H1 (cell line): ENCODE data around the gene PDE1A. TPM values are rescaled to one million over a fixed set of nuclear protein-coding genes. Genes with fewer than 3 reads are reported as not detected.

ENCODE experiments used
- CTCF ChIA-PET: fragments of 300-600 bp; sonication (Branson Sonifier 250); formaldehyde crosslinking; loops from one replicate; lab custom pipeline; 2021; ENCODE audit not compliant: partially characterized antibody; lab: Charles Lee
- POLR2A ChIA-PET: fragments of 300-600 bp; sonication (Branson Sonifier 250); formaldehyde crosslinking; loops from one replicate; lab custom pipeline; 2021; ENCODE audit warnings: inconsistent platforms; ENCODE audit not compliant: partially characterized antibody; lab: Charles Lee
- DNase-seq, 2 experiments: peaks; one replicate each; pipeline versions ENCODE4 v3.0.0 to v3.0.0-alpha.2; 2010 to 2022; ENCODE audit warnings: low spot score in 2 of 2, low read depth in 1 of 2, mixed read lengths in 1 of 2
- FAIRE-seq: peaks from 2 replicates; lab custom pipeline; 2011; peaks lifted over from hg19 to GRCh38; lab: Jason Lieb, UNC
- H2AFZ ChIP-seq: 2 replicates; pipeline ENCODE4 v1.8.1; 2012; ENCODE audit warnings: low read length, inconsistent platforms
- H2AK5ac ChIP-seq: 2 replicates; pipeline ENCODE4 v1.6.1; 2013; ENCODE audit warnings: low read depth, low read length
- H2BK120ac ChIP-seq: replicated peaks from 2 replicates; pipeline ENCODE3; 2013; ENCODE audit warnings: low read depth, low read length, inconsistent platforms
- H2BK12ac ChIP-seq: 2 replicates; pipeline ENCODE4 v1.6.1; 2013; ENCODE audit warnings: low read depth, low read length
- H2BK15ac ChIP-seq: 2 replicates; pipeline ENCODE4 v1.6.1; 2013; ENCODE audit warnings: low read length
- H2BK20ac ChIP-seq: 2 replicates; pipeline ENCODE4 v1.6.1; 2013; ENCODE audit warnings: low read length
- H2BK5ac ChIP-seq: 2 replicates; pipeline ENCODE4 v1.6.1; 2013; ENCODE audit warnings: low read depth, low read length
- H3K14ac ChIP-seq: 2 replicates; pipeline ENCODE4 v1.6.1; 2013; ENCODE audit warnings: inconsistent platforms; ENCODE audit not compliant: insufficient read length
- H3K18ac ChIP-seq: 2 replicates; pipeline ENCODE4 v1.6.1; 2013; ENCODE audit warnings: low read length; ENCODE audit errors: extremely low read depth
- H3K23ac ChIP-seq: 2 replicates; pipeline ENCODE4 v1.6.1; 2013; ENCODE audit warnings: inconsistent platforms; ENCODE audit not compliant: insufficient read length
- H3K23me2 ChIP-seq: 2 replicates; pipeline ENCODE4 v1.6.1; 2013; ENCODE audit warnings: low read depth, low read length
- H3K27ac ChIP-seq: 2 replicates; pipeline ENCODE4 v1.6.1; 2011; ENCODE audit warnings: low read depth, low read length, inconsistent platforms
- H3K27me3 ChIP-seq, 4 experiments: replicated peaks in 1 of 4; 1 replicate in 1 of 4; 2 replicates in 3 of 4; pipeline versions ENCODE4 v1.6.1 to v1.8.1; 2011 to 2013; ENCODE audit warnings: low read length in 3 of 4, mild to moderate bottlenecking in 3 of 4, inconsistent platforms in 2 of 4, mixed read lengths in 2 of 4, moderate library complexity in 1 of 4; ENCODE audit not compliant: control insufficient read depth in 3 of 4, insufficient read depth in 3 of 4; ENCODE audit errors: extremely low read depth in 1 of 4
- H3K36me3 ChIP-seq, 4 experiments: 2 replicates each; pipeline versions ENCODE4 v1.6.1 to v1.8.1; 2011 to 2013; ENCODE audit warnings: mild to moderate bottlenecking in 4 of 4, low read length in 3 of 4, moderate library complexity in 2 of 4, control low read depth in 1 of 4, inconsistent platforms in 1 of 4; ENCODE audit not compliant: insufficient read depth in 4 of 4, control insufficient read depth in 2 of 4
- H3K4ac ChIP-seq: replicated peaks from 2 replicates; pipeline ENCODE3; 2013; ENCODE audit warnings: low read length, low read depth, mixed read lengths, inconsistent platforms; ENCODE audit not compliant: insufficient read length
- H3K4me1 ChIP-seq, 4 experiments: replicated peaks in 1 of 4; 1 replicate in 1 of 4; 2 replicates in 3 of 4; pipeline versions ENCODE4 v1.6.1 to v1.8.1; 2011 to 2013; ENCODE audit warnings: low read length in 3 of 4, inconsistent platforms in 2 of 4, mixed read lengths in 1 of 4; ENCODE audit not compliant: insufficient read depth in 4 of 4, control insufficient read depth in 3 of 4
- H3K4me2 ChIP-seq, 2 experiments: 2 replicates each; pipeline versions ENCODE4 v1.6.1 to v1.8.1; 2011 to 2013; ENCODE audit warnings: low read depth in 2 of 2, low read length in 2 of 2, control low read depth in 1 of 2, inconsistent platforms in 1 of 2, mild to moderate bottlenecking in 1 of 2; ENCODE audit not compliant: insufficient read depth in 1 of 2
- H3K4me3 ChIP-seq, 4 experiments: fragments of 200-600, 300-600 bp in 1 of 4; sonication (generic), shearing (Covaris generic), sonication (Bioruptor Twin) in 1 of 4; 2 replicates each; pipeline versions ENCODE4 v1.5.1 to v1.8.1; 2011 to 2016; ENCODE audit warnings: low read length in 4 of 4, low read depth in 3 of 4, control low read depth in 2 of 4, inconsistent platforms in 2 of 4, mild to moderate bottlenecking in 2 of 4, mixed read lengths in 1 of 4, moderate library complexity in 1 of 4; ENCODE audit not compliant: insufficient read depth in 2 of 4; ENCODE audit errors: extremely low read depth in 1 of 4
- H3K56ac ChIP-seq: replicated peaks from 2 replicates; pipeline ENCODE3; 2013; ENCODE audit warnings: low read depth, mild to moderate bottlenecking, mixed read lengths, low read length, inconsistent platforms; ENCODE audit not compliant: insufficient read length
- H3K79me1 ChIP-seq: 2 replicates; pipeline ENCODE4 v1.6.1; 2013; ENCODE audit warnings: low read depth, low read length, control low read depth
- H3K79me2 ChIP-seq, 2 experiments: 2 replicates each; pipeline versions ENCODE4 v1.6.1 to v1.8.1; 2012 to 2013; ENCODE audit warnings: low read length in 2 of 2, mild to moderate bottlenecking in 2 of 2, inconsistent platforms in 1 of 2; ENCODE audit not compliant: insufficient read depth in 2 of 2, control insufficient read depth in 1 of 2
- H3K9ac ChIP-seq, 4 experiments: replicated peaks in 1 of 4; 1 replicate in 1 of 4; 2 replicates in 3 of 4; pipeline versions ENCODE4 v1.6.1 to v1.8.1; 2011 to 2013; ENCODE audit warnings: low read depth in 3 of 4, low read length in 3 of 4, control low read depth in 2 of 4, mild to moderate bottlenecking in 2 of 4, moderate library complexity in 2 of 4, inconsistent platforms in 1 of 4; ENCODE audit errors: extremely low read depth in 1 of 4
- H3K9me3 ChIP-seq, 2 experiments: 2 replicates each; pipeline versions ENCODE4 v1.6.1 to v1.8.1; 2012 to 2013; ENCODE audit warnings: mild to moderate bottlenecking in 2 of 2, moderate library complexity in 2 of 2, control low read depth in 1 of 2, inconsistent platforms in 1 of 2, low read depth in 1 of 2, low read length in 1 of 2, mixed read lengths in 1 of 2; ENCODE audit not compliant: insufficient read depth in 2 of 2
- H4K20me1 ChIP-seq, 2 experiments: replicated peaks in 1 of 2; 2 replicates each; pipeline versions ENCODE3 to v1.8.1; 2011 to 2013; ENCODE audit warnings: inconsistent platforms in 2 of 2, low read length in 2 of 2, mild to moderate bottlenecking in 1 of 2; ENCODE audit not compliant: insufficient read depth in 2 of 2, control insufficient read depth in 1 of 2
- H4K5ac ChIP-seq: 2 replicates; pipeline ENCODE4 v1.6.1; 2013; ENCODE audit warnings: low read length, low read depth, mixed read lengths, inconsistent platforms; ENCODE audit not compliant: insufficient read length
- H4K8ac ChIP-seq: 2 replicates; pipeline ENCODE4 v1.8.0; 2013; ENCODE audit warnings: mild to moderate bottlenecking, moderate library complexity, low read length, inconsistent platforms; ENCODE audit not compliant: insufficient read depth; ENCODE audit errors: extremely low read depth
- H4K91ac ChIP-seq: replicated peaks from 2 replicates; pipeline ENCODE3; 2013; ENCODE audit warnings: low read length, mixed read lengths, inconsistent platforms; ENCODE audit not compliant: insufficient read length
- CEBPB ChIP-seq: IDR thresholded peaks from 2 replicates; pipeline ENCODE4 v1.6.1; 2012; ENCODE audit warnings: low read depth, low read length
- CTBP2 ChIP-seq: IDR thresholded peaks from 2 replicates; pipeline ENCODE4 v1.7.0; 2011; ENCODE audit warnings: borderline replicate concordance, mild to moderate bottlenecking, moderate library complexity, mixed read lengths, low read length; ENCODE audit not compliant: insufficient read depth, insufficient read length
- KDM1A ChIP-seq: fragments of 200-600, 300-600 bp; sonication (generic); IDR thresholded peaks from 2 replicates; pipeline ENCODE4 v1.7.1; 2016; ENCODE audit warnings: mild to moderate bottlenecking, low read length, borderline replicate concordance
- POLR2A ChIP-seq, 2 experiments: IDR thresholded peaks; 1 replicate in 1 of 2; 2 replicates in 1 of 2; pipeline ENCODE4 v1.6.1; 2011; ENCODE audit warnings: low read depth in 2 of 2, low read length in 2 of 2, mild to moderate bottlenecking in 2 of 2; ENCODE audit errors: control extremely low read depth in 1 of 2
- RXRA ChIP-seq: IDR thresholded peaks from 2 replicates; pipeline ENCODE4 v1.6.1; 2011; ENCODE audit warnings: low read depth, mild to moderate bottlenecking, low read length, moderate library complexity; ENCODE audit not compliant: insufficient read depth
- SIX5 ChIP-seq: IDR thresholded peaks from 2 replicates; pipeline ENCODE4 v1.6.1; 2011; ENCODE audit warnings: mild to moderate bottlenecking, low read depth, low read length
- TAF1 ChIP-seq: IDR thresholded peaks from 2 replicates; pipeline ENCODE4 v1.6.1; 2011; ENCODE audit warnings: mild to moderate bottlenecking, low read depth, low read length
- YY1 ChIP-seq: IDR thresholded peaks from 2 replicates; pipeline ENCODE4 v1.6.1; 2011; ENCODE audit warnings: low read depth, mild to moderate bottlenecking, low read length
- ZNF274 ChIP-seq: IDR thresholded peaks from 2 replicates; pipeline ENCODE4 v1.7.0; 2012; ENCODE audit warnings: low read length, borderline replicate concordance; ENCODE audit errors: extremely low read depth
- WGBS, 2 experiments: shearing (Covaris generic) in 1 of 2; methylation state at CpG; one replicate each; pipeline versions ENCODE4 v1.1.6 to v1.1.7; 2013 to 2015; ENCODE audit warnings: low lambda C conversion rate in 2 of 2, mixed read lengths in 2 of 2, inconsistent platforms in 1 of 2, low coverage in 1 of 2, missing lambda C conversion rate in 1 of 2; ENCODE audit not compliant: insufficient replicate concordance in 2 of 2, insufficient coverage in 1 of 2, insufficient read length in 1 of 2; ENCODE audit errors: extremely low coverage in 1 of 2, missing lambda C conversion rate in 1 of 2; 5-methylcytosine and 5-hydroxymethylcytosine counted together
- polyA plus RNA-seq, 7 experiments: library from polyadenylated mRNA; depleted of rRNA in 3 of 7; stranded (reverse) in 5 of 7; unstranded in 2 of 7; fragments of >200 nt in 5 of 7; fragments of 200-250 nt in 2 of 7; gene quantifications; 1 replicate in 5 of 7; 2 replicates in 1 of 7; 4 replicates in 1 of 7; pipeline versions ENCODE4 v1.2.1 to v1.2.3, GENCODE V29; 2011 to 2013; ENCODE audit warnings: missing spikeins in 2 of 7, mixed read lengths in 2 of 7
- total RNA-seq: library from RNA; stranded (reverse); fragmentation: NEBNext Ultra II Directional; extraction: Animal tissue kit (Norgen Biotek cat#: 25700); gene quantifications from 2 replicates; pipeline ENCODE4 v1.2.1, GENCODE V29; 2021
- TF ChIP-seq, protein P1 (sequence below): IDR thresholded peaks from 2 replicates; pipeline ENCODE4 v1.6.1; 2012; ENCODE audit warnings: inconsistent platforms

Gene PDE1A
- total and polyA plus RNA-seq, 2 of the 8 experiments (the other 6 are each of a cell fraction or from before 2014, with no cell fraction given), result 0.34 TPM; not detected in 1

DNA sequence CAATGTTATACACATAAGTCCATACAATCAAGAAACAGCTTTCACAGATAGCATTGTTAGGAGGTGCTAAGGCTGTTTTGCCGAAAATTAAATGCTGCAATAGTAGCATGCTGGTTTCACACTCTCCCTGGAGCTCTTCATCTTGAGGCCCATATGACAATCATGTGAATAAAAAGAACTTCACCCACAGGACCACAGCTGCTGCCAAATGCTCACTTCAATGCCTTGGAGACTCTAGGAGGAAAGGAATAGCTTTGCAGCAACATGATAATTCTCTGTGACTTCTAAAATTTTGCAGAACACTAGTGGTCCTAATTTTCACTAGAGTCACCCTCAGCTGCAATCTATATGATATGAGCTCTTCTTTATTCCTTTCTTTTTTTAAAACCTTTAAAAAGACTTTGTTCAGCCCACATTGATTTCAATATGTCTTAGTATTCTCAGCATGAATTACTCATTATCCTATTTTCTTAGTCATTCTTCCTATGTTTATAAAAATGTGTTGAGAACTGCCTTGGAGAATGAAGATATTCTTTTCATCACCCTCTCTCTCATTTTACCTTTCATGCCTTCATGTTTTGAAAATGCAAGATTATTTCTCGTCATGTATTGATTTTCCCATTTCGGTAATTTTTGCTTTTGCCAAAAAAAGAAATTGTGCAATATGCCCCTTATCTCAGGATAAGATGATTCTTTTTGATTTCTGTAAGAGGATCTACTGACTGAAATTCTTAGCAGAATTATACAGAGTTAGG is 108.2 kb downstream of the PDE1A start:
- no peak for FAIRE-seq
- no peaks in the 10 kb centered on the region for H3K4me1 ChIP-seq
- peaks cover 0 to 1% (median 0%) of the 10 kb centered on the region in 4 experiments; a peak in 1 of 7 replicates for H3K27me3 ChIP-seq
- POLR2A ChIA-PET, result no interaction called here
- H2AK5ac ChIP-seq, result no peak overlapping the region
- no peak overlapping the region for H3K14ac ChIP-seq
- H3K27ac ChIP-seq, result no peak overlapping the region
- no peak overlapping the region for H3K18ac ChIP-seq
- no peak overlapping the region for H2AFZ ChIP-seq
- H3K4ac ChIP-seq, result no peak overlapping the region
- CTCF ChIA-PET, result no interaction called here
- H2BK20ac ChIP-seq, result no peak overlapping the region
- H3K4me2 ChIP-seq, result no peak overlapping the region
- H3K4me3 ChIP-seq, result no peak overlapping the region
- no peaks in the 10 kb centered on the region for H3K9me3 ChIP-seq
- no peak overlapping the region for H3K56ac ChIP-seq
- H4K20me1 ChIP-seq, result no peaks in the 10 kb centered on the region
- no peak overlapping the region for H3K9ac ChIP-seq
- H2BK5ac ChIP-seq, result no peak overlapping the region
- TF ChIP-seq TAF1, result no peak
- TF ChIP-seq, protein P1, sequence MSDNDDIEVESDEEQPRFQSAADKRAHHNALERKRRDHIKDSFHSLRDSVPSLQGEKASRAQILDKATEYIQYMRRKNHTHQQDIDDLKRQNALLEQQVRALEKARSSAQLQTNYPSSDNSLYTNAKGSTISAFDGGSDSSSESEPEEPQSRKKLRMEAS, result no peak
- no peak for TF ChIP-seq RXRA
- no peak for TF ChIP-seq YY1
- TF ChIP-seq ZNF274, result no peak
- no peak for TF ChIP-seq KDM1A
- no peak for TF ChIP-seq CEBPB
- TF ChIP-seq CTBP2, result no peak
- TF ChIP-seq SIX5, result no peak
- TF ChIP-seq POLR2A (IDR thresholded peaks at IDR 0.05; ENCODE audit: control extremely low read depth in 1 of 2, low read depth in 2 of 2, low read length in 2 of 2), result no peak
- H3K23ac ChIP-seq, result no peak overlapping the region
- H2BK12ac ChIP-seq, result no peak overlapping the region
- 90% methylated on average over 3 of the region's 3 CpGs; no CpG with 5 or more reads in 1 of the 2 experiments for WGBS, 2 experiments
- H2BK120ac ChIP-seq, result no peak overlapping the region
- no peak overlapping the region for H4K91ac ChIP-seq
- no peaks in the 10 kb centered on the region for H3K79me1 ChIP-seq
- no peak overlapping the region for H2BK15ac ChIP-seq
- DNase-seq, result no peak
- no peaks in the 10 kb centered on the region for H3K23me2 ChIP-seq
- H4K8ac ChIP-seq, result no peak overlapping the region
- H4K5ac ChIP-seq, result no peak overlapping the region
- no peaks in the 10 kb centered on the region for H3K79me2 ChIP-seq
- no peaks in the 10 kb centered on the region for H3K36me3 ChIP-seq
